HG03460 (cell line): ENCODE measurements around the gene ZNF653.
"Not testable (repeated sequence)": the region's sequence is repeated elsewhere in the genome, so short reads cannot be mapped to it uniquely, and the experiment has no call there.

Experiments used
- ATAC-seq: cut with Tn5 transposase; IDR thresholded peaks from one replicate; pipeline ENCODE4 v1.9.1; 2021; ENCODE audit not compliant: unreplicated experiment

ZNF653 gene

DNA sequence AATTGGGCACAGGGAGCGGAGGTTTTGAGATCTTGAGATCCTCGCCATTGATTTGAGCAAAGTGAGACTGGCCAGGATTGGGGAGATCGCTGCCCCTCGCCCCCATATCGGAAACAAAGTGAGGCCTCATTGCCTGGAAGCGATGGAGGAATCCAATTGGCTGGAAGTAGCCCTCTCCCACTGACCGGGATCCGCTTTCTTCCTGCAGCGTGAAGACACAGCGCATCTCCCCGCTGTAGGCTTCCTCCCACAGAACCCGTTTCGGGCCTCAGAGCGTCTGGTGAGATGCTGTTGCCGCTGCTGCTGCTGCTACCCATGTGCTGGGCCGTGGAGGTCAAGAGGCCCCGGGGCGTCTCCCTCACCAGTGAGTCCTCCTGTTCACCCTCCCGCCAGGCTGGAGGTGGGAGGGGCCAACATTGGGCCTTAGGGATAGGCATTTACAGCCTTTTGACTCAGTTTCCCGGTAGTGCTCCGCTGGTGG is 69.8 kb downstream of the ZNF653 start:
- ATAC-seq, result no peak

DNA sequence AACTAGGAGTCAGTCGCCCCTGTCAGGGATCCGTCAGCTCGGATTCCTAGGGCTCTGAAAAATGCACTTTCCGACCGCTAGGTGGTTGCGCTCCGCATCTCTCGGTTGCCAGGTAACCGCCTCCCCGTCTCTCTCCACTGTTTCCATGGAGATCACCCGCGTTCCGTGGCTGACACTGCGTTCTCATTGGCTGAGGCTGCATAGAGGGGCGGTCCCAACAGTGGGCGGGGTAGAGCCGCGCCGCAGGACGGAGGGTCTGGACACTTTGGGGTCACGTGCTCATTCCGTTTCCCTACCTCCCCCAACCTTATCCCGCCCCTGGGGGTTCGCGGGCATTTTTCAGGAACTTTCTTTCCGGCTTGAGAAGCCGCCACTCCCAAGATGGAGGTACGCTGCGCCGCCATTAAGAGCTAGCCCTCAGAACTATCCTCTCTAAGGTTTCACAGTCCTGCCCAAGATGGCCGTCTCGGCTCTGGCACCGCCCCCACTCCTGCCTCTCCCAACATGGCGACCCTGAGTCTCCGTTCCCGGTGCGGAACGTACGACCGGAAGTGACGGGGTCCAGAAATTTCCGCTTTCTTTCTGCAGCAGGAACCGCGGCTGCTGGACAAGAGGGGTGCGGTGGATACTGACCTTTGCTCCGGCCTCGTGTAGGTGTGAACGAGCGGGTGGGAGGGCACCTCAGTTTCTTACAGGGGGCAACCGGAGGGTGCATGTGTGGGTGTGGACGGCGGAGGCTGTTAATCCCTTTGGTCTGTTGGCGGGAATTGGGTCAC is 70.4 kb downstream of the ZNF653 start, which contains the start of the genes ODAD3 and PRKCSH:
Gene ODAD3 (minus strand): TSS at position 65 of the 776 bp plus-strand sequence. CDS start 105 bp downstream, outside the sequence.
Gene PRKCSH (plus strand): TSS at position 579 of the 776 bp plus-strand sequence. CDS start 483 bp downstream, outside the sequence.
- ATAC-seq, result peak; percentile 86

DNA sequence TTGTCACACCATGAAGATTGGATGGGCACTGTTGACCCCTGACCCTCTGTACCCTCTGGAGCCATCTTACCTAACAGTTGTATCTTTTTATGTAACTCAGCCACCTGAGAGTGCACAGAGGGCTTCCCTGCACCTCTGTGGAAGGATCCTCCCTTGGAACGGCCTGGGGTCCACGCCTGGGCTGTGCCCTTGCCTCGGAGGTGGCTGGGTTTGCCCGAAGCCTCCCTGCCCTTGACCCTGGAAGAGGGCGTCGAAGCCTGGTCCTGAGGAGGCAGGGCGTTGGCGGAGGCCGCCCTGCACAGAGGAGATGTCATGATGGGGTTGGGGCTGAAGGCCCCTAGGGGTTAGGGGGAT is 71.0 kb downstream of the ZNF653 start:
- no peak for ATAC-seq

DNA sequence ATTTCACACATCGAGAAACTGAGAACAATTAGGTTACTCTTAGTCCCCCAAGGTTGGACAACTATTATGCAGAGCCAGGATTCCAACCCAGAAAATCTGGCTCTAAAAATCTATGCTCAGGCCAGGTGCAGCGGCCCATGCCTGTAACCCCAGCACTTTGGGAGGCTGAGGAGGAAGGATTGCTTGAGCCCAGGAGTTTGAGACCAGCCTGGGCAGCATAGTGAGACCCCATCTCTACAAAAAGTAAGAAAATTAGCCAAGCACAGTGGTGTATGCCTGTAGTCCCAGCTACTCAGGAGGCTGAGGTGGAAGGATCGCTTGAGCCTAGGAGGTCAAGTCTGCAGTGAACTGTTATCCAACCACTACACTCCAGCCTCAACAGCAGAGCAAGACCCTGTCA is 72.1 kb downstream of the ZNF653 start:
- not testable (repeated sequence) for ATAC-seq
